GM19351 (cell line): Measurements from ENCODE around the gene MUC4.

ENCODE experiments used
- ATAC-seq: cut with Tn5 transposase; IDR thresholded peaks from one replicate; pipeline ENCODE4 v1.9.1; 2021; ENCODE audit warnings: mild to moderate bottlenecking, moderate library complexity; ENCODE audit not compliant: unreplicated experiment

Gene MUC4

DNA sequence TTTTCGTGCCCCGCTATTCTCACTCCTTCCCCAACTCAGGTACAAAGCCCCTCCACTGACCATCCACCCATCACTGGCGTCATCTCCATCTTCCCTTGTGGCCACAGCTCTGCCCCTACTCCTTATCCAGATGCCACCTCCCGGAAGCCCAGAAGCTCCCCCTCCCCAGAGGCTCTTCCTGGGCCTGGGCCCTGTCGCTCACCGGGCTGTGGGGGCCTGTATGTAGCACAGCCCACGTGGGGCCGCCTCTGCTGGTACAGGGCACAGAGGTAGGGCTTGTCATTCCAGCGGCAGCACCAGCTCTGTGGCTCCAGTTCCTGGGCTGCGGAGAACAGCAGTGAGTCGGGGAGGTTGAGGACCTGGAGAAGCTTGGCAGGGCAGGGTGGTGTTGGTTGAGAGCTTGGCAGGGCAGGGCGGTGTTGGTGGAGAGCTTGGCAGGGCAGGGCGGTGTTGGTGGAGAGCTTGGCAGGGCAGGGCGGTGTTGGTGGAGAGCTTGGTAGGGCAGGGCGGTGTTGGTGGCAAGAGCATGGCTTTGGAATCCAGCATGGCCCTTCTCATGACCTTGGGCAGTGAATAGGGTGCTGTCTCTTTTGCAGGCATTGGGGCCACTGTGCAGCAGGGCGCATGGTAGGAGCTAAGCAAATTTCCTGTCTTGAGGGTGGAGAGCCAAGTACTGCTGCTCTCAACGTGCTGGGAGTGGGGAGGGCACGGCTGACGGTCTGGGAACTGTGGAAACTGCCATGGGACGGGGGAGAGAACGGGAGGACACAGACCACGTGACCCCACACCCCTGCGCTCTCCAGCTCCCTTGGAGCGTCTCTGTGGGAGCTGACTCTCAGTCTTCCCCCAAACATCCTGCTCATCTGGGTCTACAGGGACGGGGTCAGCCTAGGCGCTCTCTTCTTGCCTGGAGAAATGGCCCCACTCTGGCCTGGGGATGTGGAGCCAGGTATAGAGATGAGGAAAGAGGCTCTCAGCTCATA lies 47.6 kb downstream of the MUC4 start:
- ATAC-seq, result no peak

DNA sequence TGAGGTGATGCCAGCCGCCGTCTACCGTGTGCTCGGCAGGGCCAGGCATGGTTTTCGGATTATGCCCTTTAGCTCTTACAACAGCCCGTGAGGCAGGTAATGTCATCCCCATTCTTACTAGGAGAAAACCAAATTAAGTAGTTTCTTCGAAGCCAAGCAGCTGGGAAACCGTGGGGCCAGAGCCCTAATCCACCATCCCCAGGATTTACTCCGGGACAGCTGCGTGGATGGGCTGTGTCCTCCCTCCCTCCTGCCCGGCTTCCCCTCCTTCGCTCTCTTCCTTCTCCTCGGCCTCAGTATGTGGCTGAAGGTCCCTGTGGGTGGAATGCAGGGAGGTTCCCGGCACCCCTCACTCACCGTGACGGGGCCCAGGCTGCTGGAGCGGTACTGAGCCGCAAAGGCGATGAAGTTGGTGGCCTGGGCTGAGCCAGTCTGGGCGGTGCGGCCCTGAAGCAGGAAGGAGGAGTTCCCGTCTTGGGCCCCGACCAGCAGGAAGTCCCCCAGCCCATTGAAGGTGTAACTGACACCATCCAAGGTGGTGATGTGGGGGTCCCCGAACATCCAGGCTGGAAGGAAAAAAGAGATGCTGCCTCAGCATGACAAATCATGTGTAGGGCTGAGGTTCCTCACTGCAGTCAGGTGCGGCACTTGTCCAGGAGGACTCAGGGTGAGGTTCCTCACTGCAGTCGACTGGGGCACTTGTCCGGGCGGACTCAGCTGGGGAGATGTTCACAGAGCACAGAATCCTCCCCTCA lies 48.5 kb downstream of the MUC4 start:
- ATAC-seq, result no peak

DNA sequence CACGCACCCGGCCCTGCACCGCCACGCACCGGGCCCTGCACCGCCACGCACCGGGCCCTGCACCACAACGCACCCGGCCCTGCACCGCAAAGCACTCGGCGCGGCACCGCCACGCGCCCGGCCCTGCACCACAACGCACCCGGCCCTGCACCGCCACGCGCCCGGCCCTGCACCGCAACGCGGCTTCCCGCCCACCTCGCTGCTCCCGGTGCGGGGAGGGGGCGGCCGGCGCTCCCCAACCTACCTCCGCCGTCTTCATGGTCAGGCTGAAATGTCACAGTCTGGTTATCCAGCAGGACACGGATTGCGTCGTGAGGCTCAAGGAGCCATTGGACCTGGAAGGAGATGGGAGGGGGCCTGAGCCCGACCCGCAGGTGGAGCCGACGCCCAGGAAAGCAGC lies 49.1 kb downstream of the MUC4 start:
- no peak for ATAC-seq

DNA sequence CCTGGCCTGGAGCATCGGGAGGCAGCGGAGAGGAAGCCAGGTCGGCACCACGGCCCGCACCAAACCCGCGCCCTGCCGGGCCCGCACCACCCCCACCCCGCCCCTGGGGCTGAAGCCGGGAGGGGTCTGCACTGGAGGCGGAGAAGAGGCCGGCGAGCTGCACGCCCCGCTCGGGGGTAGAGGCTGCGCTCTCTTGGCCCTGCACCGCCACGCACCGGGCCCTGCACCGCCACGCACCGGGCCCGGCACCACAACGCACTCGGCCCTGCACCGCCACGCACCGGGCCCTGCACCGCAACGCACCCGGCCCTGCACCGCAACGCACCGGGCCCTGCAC lies 49.5 kb downstream of the MUC4 start:
- ATAC-seq, result no peak

DNA sequence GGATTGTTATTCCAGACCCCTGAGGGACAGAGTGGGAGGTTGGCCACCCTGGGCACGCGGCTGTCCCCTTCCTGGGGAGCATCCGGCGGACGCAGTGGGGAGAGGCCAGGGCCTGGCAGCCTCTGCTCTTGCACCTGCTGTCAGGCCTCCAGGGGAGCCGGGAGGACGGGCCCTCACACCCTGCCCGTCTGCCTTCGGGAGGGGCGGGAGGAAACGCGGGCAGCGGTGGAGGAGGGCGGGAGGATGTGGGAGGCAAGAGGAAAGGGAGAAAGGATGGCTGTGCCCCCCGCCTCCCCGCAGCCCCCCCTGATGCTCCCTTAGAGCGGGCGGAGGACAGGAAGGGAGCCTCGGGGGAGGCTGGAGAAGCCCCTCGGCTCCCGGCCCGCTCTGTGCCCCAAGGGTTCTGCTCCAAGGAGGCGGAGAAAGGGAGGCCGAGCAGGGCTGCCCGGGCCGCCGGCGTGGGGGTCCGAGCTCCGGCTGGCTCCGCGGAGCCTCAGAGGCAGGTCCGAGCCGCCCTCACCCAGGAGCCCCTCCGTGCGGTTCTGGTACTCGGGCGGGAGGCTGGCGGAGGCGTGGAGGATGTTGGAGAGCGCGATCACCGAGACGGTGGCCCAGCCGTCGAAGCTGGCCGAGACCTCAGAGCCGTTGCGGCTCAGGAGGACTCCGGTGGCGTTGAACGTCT lies 50.0 kb downstream of the MUC4 start:
- ATAC-seq, result no peak

DNA sequence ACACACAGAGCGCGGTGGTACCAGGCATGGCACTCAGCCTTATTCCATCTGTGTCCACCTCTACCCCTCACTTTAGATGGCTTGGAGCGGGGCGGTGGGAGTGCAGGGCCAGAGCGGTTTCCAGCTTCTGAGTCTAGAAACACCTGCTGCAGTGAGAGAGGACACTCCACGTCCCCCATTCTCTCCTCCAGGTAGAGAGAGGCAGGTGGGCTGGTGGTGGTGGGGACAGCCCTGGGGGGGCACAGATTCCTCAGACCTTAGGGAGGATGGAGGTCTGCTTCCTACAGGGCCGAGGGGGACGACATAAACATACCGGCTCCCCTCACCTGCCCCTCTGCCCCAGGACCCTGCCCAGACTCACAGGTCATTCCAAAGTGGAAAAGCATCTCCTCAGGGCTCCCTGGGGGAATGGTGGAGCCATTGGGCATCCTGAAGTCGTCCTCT lies 50.6 kb downstream of the MUC4 start:
- no peak for ATAC-seq

DNA sequence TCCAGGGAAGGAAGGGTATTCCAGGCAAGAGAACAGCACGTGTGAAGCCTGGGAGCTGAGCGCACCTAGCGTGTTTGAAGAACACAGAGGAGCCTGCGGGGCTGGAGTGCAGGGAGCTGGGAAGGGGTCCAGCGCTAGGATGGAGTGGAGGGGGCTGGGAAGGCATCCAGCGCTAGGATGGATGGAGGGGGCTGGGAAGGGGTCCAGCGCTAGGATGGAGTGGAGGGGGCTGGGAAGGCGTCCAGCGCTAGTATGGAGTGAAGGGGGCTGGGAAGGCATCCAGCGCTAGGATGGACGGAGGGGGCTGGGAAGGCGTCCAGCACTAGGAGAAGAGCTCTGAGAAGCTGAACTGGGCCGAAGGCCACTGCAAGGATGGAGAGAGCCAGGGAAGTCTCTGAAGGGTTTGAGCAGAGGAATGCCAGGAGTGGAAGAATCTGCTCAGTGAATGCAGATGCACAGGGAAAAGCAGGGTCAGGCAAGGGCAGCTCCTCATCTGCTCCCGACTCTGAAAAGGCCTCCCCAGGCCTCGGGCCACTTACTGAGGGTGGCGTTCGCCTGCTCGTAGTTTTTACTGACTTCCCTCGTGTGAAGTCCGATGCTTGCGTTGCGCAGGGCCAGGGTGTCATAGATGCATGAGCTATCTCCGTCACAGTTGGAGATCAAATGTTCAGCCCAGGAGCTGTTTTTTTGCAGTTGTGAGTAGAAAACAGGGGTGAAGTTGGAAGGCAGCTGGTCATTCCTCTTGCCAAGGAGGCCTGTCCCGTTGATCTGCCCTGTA lies 51.2 kb downstream of the MUC4 start:
- no peak for ATAC-seq

DNA sequence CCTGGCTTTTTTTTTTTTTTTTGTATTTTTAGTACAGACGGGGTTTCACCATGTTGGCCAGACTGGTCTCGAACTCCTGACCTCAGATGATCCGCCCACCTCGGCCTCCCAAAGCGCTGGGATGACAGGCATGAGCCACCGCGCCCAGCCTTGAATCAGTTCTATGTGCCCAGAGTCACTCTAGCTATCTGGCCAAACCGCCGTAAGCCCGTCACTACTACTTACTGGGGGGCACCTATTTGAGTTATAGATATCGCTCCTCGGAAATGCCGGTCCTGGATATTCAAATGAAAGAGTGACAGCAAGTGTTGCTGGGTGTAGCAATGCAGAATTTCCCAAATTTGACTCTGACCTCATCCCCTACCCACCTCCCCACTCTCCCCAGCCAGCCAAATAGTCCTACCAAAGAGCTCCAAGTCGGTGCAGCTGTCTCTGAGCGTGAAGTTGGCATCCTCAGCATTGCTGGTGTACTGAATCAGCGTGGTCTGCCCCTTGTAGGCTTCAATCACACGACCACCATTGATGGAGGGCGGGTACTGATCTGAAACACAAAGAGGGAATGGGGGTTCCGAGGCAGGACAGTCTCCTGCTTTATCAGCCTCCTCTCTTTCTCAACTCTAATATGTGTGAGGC lies 52.9 kb downstream of the MUC4 start:
- ATAC-seq, result no peak

DNA sequence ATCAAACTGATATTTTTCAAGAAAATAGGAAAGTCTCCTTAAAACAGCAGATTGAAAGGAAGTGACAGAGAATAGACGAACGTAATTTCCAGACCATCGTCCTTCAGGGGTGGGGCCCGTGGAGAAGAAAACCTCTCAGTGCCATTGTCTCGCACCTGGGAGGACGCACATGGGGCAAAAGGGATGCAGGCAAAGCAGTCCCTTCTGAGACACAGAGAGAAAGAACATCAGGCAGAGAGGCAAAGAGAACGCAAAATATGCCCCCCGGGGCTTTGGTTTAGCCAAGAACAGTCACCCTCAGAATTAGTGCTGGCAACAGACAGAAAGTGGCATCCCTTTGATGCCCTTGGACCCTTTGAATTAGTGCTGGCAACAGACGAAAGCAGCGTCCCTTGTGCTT lies 53.9 kb downstream of the MUC4 start:
- ATAC-seq, result no peak

DNA sequence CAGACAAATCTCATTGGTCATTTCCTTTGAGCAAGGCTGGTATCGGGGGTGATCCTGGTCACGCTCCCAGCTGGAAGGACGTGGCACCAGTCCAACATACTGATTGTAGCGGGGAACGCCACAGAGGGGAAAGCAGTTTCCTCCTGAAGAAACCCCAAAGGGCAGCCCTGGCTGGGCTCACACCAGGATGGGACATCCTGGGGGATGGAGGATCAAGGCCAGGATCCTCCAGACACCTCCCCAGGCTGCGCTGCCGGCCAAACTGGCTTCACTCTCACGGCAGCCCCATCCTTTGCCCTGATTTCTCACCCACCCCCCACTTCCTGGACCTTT lies 54.3 kb downstream of the MUC4 start:
- no peak for ATAC-seq

DNA sequence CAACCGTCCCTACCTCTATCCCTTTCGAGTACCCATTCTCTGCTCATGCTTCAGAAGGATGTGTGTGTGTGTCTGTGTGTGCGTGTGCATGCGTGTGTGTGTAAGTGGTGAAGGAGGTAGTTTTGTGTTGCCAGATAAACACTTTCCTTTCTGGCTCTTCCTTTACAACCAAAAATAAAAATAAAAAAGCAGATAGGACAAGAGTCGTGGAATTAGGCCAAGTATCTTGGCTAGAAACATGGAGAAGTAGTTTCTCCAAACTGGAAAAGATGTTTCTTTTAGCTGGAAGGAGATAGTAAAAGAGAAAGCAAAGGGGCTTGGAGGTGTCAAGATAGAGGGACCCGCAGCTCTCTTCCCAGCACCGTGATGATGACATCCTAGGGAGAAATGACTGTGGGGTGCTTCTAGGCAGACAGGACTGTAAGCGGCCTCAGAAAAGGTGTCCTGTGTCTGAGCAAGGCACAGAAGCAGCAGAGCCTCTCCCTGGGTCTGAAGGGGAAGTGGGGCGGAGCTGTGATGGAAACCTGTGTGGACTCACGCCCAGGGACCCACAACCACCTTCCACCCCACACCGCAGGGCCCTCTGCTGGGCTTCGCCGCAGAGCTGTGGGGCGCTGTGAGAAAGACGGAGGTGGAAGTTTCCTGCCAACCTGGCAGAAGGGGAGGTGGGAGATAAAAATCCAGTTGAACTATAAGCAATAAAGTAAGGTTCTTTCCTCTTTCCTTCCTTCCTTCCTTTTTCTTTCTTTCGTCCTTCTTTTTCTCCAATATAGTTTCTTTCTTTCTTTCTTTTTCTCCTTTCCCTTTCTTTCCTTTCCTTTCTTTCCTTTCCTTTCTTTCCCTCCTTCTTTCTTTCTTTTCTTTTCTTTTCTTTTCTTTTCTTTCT lies 55.7 kb downstream of the MUC4 start:
- ATAC-seq, result no peak

DNA sequence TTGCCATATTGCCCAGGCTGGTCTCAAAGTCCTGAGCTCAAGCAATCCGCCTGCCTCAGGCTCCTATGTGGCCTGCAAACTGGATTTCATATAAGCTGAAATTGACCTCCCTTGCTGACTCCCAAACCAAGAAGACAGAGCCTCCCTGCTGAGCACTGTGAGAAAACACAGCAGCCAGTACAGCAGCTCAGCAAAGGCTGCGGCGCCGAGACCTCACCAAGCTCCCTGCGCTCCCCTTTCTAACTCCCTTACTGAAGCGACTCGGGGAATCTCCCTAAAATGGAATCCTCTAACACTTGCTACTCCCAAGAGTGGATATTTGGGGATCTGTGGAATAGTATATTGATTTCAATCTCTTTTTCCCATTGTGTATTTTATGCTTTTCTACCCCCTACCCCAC lies 56.3 kb downstream of the MUC4 start:
- no peak for ATAC-seq

DNA sequence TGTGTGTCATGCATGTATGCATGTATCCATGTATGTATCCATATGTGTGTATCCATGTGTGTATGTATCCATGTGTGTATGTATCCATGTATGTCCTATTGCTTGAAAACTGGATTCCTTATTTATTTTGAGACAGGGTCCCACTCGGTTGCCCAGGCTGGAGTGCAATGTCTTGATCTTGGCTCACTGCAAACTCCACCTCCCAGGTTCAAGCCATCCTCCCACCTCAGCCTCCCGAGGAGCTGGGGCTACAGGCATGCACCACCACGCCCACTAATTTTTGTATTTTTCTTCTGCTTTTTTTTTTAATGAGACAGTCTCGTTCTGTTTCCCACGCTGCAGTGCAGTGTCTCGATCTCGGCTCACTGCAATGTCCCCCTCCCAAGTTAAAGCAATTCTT lies 56.8 kb downstream of the MUC4 start:
- no peak for ATAC-seq

DNA sequence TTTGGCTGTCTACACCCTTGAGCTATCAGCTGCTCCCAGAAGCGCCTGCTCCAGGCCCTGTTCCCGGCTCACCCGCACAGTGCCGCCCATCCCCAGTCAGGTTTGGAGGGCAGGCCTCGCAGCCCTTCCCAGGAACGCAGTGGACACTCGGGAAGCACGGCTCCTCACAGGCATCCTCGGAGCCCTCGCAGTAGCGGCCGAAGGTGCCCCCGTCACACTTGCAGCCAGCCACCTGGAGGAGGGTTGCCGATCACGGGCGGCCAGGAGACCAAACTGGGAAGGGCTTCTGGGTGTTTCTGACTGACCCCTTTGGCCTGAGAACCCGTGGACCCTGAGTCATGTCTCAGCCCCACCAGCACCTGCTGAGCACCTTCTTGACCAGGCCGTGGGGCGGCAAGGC lies 57.6 kb downstream of the MUC4 start:
- no peak for ATAC-seq

DNA sequence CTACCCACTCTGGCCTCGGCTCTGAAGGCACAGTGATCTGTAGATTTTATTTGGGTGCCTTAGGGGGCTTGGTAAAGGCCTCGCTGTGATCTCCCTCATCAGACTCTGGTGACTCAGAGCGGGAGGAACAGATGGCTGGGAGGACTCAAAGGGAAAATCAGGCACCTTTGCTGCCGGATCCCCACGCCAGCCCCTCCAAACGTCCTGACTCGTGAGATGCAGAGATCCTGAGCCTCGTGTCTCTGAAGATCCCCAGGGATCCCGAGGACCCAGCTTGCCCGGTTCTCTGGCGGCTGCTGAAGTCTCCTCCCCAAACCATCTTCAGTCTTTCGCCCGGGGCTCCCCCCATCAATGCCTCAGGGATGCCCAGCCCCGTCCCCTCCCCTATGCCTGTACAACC lies 58.1 kb downstream of the MUC4 start:
- ATAC-seq, result no peak

DNA sequence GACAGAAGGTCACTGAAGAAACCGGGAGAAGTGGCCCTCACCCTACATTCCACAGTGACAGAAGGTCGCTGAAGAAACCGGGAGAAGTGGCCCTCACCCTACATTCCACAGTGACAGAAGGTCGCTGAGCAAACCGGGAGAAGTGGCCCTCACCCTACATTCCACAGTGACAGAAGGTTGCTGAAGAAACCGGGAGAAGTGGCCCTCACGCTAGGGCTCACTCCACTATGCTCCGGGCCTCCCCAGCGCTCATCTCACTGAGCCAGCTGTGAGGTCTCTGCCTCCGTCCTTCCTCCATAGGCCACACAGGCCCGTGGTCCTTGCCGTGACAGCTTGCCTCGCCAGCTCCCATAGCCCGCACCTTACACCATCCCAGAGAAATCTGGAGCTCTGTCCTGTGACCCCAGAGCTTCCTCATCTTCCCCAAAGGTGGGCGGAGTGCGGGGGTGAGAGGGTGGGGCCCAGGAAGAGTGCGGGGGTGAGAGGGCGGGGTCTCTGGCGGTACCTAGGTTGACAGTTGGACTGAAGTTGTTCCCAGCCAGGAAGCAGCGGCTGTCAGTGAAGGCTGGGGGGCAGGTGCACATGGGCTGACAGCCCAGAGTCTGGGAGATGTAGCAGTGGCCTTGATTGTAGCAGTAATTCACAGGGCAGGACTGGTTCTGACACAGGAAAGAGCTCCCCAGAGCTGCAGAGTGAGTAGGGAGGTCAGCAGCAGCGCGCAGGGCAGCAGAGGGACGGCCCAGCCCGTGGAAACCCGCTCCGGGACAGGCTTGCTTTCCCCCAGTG lies 59.0 kb downstream of the MUC4 start:
- no peak for ATAC-seq

DNA sequence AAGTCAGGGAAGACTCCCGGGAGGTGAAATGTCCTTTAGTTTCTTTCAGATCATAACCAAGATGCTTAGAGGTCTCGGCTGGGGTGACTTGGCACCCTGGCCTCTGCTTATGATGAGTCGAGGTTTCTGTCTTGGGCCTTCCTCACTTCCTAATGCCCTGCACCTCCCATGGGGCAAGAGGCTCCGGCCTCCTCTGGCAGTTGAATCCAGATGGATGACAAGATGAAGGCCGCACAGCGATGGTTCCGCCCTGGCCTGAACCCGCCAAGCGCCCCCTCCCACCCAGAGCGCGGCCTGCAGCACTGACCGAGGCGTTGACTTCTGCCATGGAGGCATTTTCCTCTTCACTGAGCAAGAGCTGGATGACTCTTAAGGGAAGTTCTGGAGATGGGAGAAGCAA lies 59.7 kb downstream of the MUC4 start:
- no peak for ATAC-seq

DNA sequence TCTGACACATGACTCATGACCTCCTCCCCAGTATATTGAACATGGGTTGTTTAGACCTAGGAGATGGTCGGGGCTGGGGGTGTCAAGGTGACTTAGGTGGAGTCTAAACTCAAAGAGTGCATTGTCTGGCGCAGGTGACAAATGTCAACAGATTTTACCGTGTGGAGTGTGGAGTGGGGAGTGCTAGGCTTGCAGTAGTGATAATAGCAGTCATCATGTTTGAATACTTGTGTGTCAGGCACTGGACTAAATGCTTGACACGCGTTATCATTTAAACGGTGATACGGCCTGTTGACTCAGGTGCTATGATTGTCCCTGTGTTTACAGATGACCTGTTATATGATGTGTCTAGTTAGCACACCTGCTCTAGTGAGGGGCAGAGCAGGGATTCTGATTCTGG lies 60.2 kb downstream of the MUC4 start:
- no peak for ATAC-seq
